Measurements from ENCODE around the gene PARD3B. TPM values are rescaled to one million over a fixed set of nuclear protein-coding genes. Genes with fewer than 3 reads are reported as not detected.
A peak's percentile ranks its signal among the peaks of the same experiment; 100 is the strongest.

Gene PARD3B
- total and polyA plus RNA-seq, 2 of the 4 experiments (the other 2 are of a cell fraction) = 3.3 to 15.6 TPM

DNA sequence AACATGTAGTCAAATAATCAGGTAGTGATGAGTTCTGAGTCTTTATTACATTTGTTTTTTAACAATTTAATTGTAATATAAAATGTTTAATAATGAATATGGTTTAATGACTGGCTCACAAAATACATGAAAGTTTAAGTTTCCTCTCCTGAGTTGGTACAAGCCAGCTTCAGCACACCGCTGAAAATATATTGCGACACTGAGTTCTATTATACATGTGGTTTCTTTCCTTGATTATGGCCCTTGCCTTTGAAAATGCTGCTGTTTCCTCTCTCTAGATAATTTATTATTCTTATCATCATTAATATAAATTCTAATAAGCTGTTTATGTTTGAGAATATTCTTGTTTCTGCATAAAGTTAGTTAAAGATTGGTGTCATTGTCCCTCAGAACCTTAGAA, 249.3 kb downstream of the PARD3B start:
- no peak overlapping the region for H3K4me3 ChIP-seq (ENCODE audit: insufficient read depth, low read depth, low read length)
- H3K79me1 ChIP-seq (ENCODE audit: low read depth in 1 of 2, low read length in 2 of 2) = peaks cover 14% of the 10 kb centered on the region in 2 experiments
- WGBS, 2 experiments (ENCODE audit: extremely low coverage in 2 of 2, insufficient read length in 1 of 2) = no CpG with 5 or more reads among the region's 2 CpGs
- H3K23ac ChIP-seq (ENCODE audit: low read depth, low read length) = no peak overlapping the region
- peak overlapping the region; percentile 83; the same call in 1 of the 2 replicates for H3K4me2 ChIP-seq (ENCODE audit: low read depth, low read length)
- H2BK15ac ChIP-seq (ENCODE audit: low read depth, low read length) = no peak overlapping the region; the same call in 2 of the 3 replicates
- CTCF ChIA-PET = no interaction called here
- no peak overlapping the region for H2BK5ac ChIP-seq (ENCODE audit: low read depth, low read length, poor library complexity, severe bottlenecking)
- H3K9me1 ChIP-seq (ENCODE audit: insufficient read depth, low read length) = peaks cover 5% of the 10 kb centered on the region
- ATAC-seq (ENCODE audit: low read depth) = no peak
- POLR2A ChIA-PET (ENCODE audit: unreplicated experiment) = no interaction called here
- intact Hi-C loops (cut with micrococcal nuclease) = no loop called here
- H4K91ac ChIP-seq (ENCODE audit: insufficient read depth, low read depth, low read length) = no peak overlapping the region
- no peak overlapping the region for H3K18ac ChIP-seq (ENCODE audit: low read depth, low read length)
- no peaks in the 10 kb centered on the region for H3K36me3 ChIP-seq (ENCODE audit: control insufficient read depth, insufficient read depth, low read length)
- dilution Hi-C loops (cut with HindIII; ENCODE audit: low sequenced_read_pairs, unreplicated experiment) = no loop called here
- peaks cover 10% of the 10 kb centered on the region; the same call in 1 of the 2 replicates for H3K4me1 ChIP-seq (ENCODE audit: control insufficient read depth, insufficient read depth, low read length)
- H2AK9ac ChIP-seq (replicated peaks; ENCODE audit: low read depth, low read length, poor library complexity) = no peak overlapping the region
- H2AFZ ChIP-seq (replicated peaks; ENCODE audit: low read length, poor library complexity) = no peak overlapping the region
- H4K8ac ChIP-seq (ENCODE audit: low read depth in 2 of 2, low read length in 2 of 2) = no peak overlapping the region
- no TSS peak for BruUV-seq (replicated peaks)
- no peak overlapping the region for H3K27ac ChIP-seq (ENCODE audit: insufficient read depth, low read length)
- no peak overlapping the region for H2BK120ac ChIP-seq (ENCODE audit: low read depth, low read length)
- H3K27me3 ChIP-seq (ENCODE audit: control insufficient read depth, insufficient read depth, low read length) = no peaks in the 10 kb centered on the region
- H4K5ac ChIP-seq (ENCODE audit: low read depth, low read length) = no peak overlapping the region
- in situ Hi-C loops (cut with MboI; ENCODE audit: low sequenced_read_pairs) = no loop called here
- no peaks in the 10 kb centered on the region for H3K9me3 ChIP-seq (ENCODE audit: control insufficient read depth, insufficient read depth, low read length)
- H3K14ac ChIP-seq (replicated peaks; ENCODE audit: low read depth, low read length) = no peak overlapping the region
- H4K20me1 ChIP-seq (ENCODE audit: insufficient read depth, low read length) = no peaks in the 10 kb centered on the region
- no peak overlapping the region for H3K56ac ChIP-seq (ENCODE audit: extremely low read depth, insufficient read depth, low read length)
- no peak overlapping the region for H3K4ac ChIP-seq (ENCODE audit: low read depth, low read length)
- peak; percentile 29 for DNase-seq
- no peak overlapping the region for H3K9ac ChIP-seq (ENCODE audit: low read depth, low read length)
- 0 out of 2 replicates have a peak overlapping the region, but pooled peaks have one; percentile 54 for H2BK20ac ChIP-seq (ENCODE audit: low read depth, low read length)
- TF ChIP-seq CEBPB (IDR thresholded peaks at IDR 0.05; ENCODE audit: low read depth, low read length) (peak; percentile 88), MAFK (IDR thresholded peaks at IDR 0.05; ENCODE audit: low read depth, low read length) (no peak)
- 0 out of 2 replicates have a peak overlapping the region, but pooled peaks have one; percentile 70 for H2AK5ac ChIP-seq (ENCODE audit: low read depth, low read length)
